Tibial nerve (tissue), 4 donors: ENCODE measurements around the gene SMARCD3. TPM values are rescaled to one million over a fixed set of nuclear protein-coding genes. Genes with fewer than 3 reads are reported as not detected.

Source experiments
- DNase-seq, 2 donors: peaks; one replicate each; pipeline ENCODE4 v3.0.0-alpha.2; 2019; ENCODE audit warnings: low spot score in 2 of 2
- H3K27ac ChIP-seq, 4 donors: fragments of 200-600 bp; sonication (generic) in 3 of 4; one replicate each; pipeline ENCODE4 v1.5.1; 2017 to 2019; ENCODE audit warnings: mild to moderate bottlenecking in 1 of 4
- H3K27me3 ChIP-seq, 2 donors: fragments of 200-600 bp; sonication (generic) in 1 of 2; one replicate each; pipeline versions ENCODE4 v1.5.1 to v1.6.0; 2017 to 2019
- H3K36me3 ChIP-seq, 3 donors: fragments of 200-600 bp; sonication (generic); one replicate each; pipeline ENCODE4 v1.5.1; 2018 to 2019
- H3K4me1 ChIP-seq, 4 donors: fragments of 200-600 bp; sonication (generic) in 3 of 4; one replicate each; pipeline ENCODE4 v1.5.1; 2017 to 2019
- H3K4me3 ChIP-seq, 4 donors: fragments of 200-600 bp; sonication (generic) in 3 of 4; one replicate each; pipeline ENCODE4 v1.5.1; 2017 to 2019; ENCODE audit warnings: mild to moderate bottlenecking in 1 of 4, moderate library complexity in 1 of 4
- H3K9me3 ChIP-seq, 4 donors: fragments of 200-600 bp; sonication (generic) in 3 of 4; one replicate each; pipeline ENCODE4 v1.5.1; 2017 to 2019
- EP300 ChIP-seq, 2 donors: sonication (generic); formaldehyde crosslinking; IDR thresholded peaks; one replicate each; pipeline ENCODE4 v1.6.1; 2017; ENCODE audit warnings: antibody characterized with exemption in 2 of 2, mild to moderate bottlenecking in 1 of 2
- POLR2A ChIP-seq, 2 donors: fragments of 450-650 bp; IDR thresholded peaks; one replicate each; pipeline ENCODE4 v1.6.1; 2017; ENCODE audit warnings: antibody characterized with exemption in 2 of 2, mild to moderate bottlenecking in 2 of 2, moderate library complexity in 2 of 2
- WGBS, 2 donors: methylation state at CpG; one replicate each; pipeline ENCODE4 v1.1.5; 2018; 5-methylcytosine and 5-hydroxymethylcytosine counted together
- total RNA-seq, 4 donors: library from RNA; depleted of rRNA; stranded (reverse); fragments of >200 nt; gene quantifications; one replicate each; pipeline ENCODE4 v1.1.0, GENCODE V29; 2016
- TF ChIP-seq, protein P1 (sequence below), 5 experiments: fragments of 200-600 bp in 3 of 5; fragments of 450-650 bp in 2 of 5; sonication (generic) in 3 of 5; IDR thresholded peaks; one replicate each; pipeline ENCODE4 v1.5.1; 2016 to 2019; ENCODE audit warnings: antibody characterized with exemption in 5 of 5, mild to moderate bottlenecking in 3 of 5, moderate library complexity in 2 of 5

Gene SMARCD3
- total RNA-seq, 4 donors from 2014 or later: 55.5 to 97.2 (median 77.3) TPM

DNA sequence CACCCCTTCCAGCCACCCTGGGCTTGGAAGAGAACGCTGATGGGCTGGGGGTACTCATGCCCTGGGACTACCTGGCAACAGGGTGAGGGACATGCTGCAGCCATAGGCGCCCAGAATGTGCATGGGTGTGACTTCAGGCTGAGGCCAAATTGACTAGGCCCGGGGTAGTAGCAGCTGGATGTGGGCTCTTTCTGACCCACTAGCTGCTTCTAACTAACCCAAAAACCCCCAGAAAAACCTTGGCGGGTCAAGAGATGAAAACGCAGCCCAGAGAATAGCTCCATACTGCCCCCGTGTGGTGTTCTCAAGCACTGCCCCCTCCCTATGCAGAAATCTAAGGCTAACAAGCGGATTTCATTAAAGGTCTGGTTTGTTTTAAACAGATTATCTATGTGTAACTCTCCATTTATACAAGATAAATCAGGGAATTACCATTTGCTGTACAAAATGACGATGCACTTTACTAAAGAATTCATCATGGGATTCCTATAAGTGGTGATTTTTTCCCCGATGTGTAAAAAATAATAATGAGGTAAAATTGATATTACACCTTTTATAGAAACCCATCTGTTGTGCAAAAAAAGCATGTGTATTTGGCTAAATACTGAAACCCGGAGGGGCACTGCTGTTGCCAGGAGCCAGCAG, 4.2 kb downstream of the SMARCD3 start:
- WGBS, 2 donors: 24 to 31% methylated on average over 8 to 10 of the region's 10 CpGs
- Histone ChIP-seq H3K36me3 (peaks cover 0 to 32% (median 0%) of the 10 kb centered on the region in 3 donors), H3K4me3 (no peak overlapping the region), H3K9me3 (no peaks in the 10 kb centered on the region), H3K4me1 (peaks cover 0 to 63% (median 39%) of the 10 kb centered on the region in 4 donors), H3K27me3 (no peaks in the 10 kb centered on the region), H3K27ac (peak overlapping the region in 1 of 4 donors; percentile 96)
- peak in 1 of 2 donors; percentile 63 for DNase-seq
- TF ChIP-seq POLR2A (IDR thresholded peaks at IDR 0.05): no peak
- TF ChIP-seq, protein P1, sequence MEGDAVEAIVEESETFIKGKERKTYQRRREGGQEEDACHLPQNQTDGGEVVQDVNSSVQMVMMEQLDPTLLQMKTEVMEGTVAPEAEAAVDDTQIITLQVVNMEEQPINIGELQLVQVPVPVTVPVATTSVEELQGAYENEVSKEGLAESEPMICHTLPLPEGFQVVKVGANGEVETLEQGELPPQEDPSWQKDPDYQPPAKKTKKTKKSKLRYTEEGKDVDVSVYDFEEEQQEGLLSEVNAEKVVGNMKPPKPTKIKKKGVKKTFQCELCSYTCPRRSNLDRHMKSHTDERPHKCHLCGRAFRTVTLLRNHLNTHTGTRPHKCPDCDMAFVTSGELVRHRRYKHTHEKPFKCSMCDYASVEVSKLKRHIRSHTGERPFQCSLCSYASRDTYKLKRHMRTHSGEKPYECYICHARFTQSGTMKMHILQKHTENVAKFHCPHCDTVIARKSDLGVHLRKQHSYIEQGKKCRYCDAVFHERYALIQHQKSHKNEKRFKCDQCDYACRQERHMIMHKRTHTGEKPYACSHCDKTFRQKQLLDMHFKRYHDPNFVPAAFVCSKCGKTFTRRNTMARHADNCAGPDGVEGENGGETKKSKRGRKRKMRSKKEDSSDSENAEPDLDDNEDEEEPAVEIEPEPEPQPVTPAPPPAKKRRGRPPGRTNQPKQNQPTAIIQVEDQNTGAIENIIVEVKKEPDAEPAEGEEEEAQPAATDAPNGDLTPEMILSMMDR (IDR thresholded peaks at IDR 0.05): peak; percentile 62 to 88 (median 82)
- no peak for TF ChIP-seq EP300 (IDR thresholded peaks at IDR 0.05)

DNA sequence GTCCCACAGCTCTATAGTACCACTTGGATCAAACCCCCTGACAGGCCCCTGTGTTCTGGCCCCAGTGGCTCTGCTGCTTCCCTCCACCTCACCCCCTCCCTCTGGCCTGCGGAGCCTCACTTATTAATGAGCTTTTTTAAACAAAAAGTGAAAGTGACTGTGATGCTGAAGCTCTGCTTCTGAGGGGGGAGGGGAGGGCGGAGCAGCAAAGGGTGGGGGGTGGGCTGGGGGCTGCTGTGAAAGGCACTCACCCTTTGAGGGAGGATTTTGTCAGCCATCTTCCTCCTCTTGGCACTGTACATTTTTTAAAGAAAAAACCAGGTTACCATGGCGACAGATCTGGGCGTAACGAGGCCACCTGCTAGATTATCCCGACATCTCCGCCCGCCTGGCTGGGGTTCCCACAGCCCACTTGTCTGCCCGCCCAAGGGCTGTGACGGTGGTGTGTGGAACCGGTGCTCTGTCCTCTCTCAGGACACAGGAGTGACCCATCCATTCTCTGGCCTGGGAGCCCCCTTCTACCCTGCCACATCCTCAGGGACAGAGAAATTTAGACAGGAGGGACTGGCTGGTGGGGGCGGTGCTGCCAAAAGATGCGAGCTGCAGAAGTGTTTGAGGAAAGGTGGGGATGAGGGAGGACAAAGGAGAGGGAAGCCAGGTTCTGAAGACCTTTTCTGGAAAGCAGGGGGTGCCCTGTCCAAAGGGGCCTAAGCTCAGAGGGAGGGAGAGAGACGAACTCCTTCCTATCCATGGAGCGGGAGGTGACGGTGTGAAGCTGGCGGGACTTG, 4.9 kb downstream of the SMARCD3 start:
- peak overlapping the region in 2 of 4 donors; percentile 47 to 64 for H3K27ac ChIP-seq
- H3K4me1 ChIP-seq: peaks cover 0 to 59% (median 39%) of the 10 kb centered on the region in 4 donors
- H3K27me3 ChIP-seq: no peaks in the 10 kb centered on the region
- peaks cover 0 to 39% (median 4%) of the 10 kb centered on the region in 3 donors for H3K36me3 ChIP-seq
- H3K9me3 ChIP-seq: no peaks in the 10 kb centered on the region
- peak overlapping the region in 1 of 4 donors; percentile 18 for H3K4me3 ChIP-seq
- DNase-seq: no peak
- TF ChIP-seq POLR2A (IDR thresholded peaks at IDR 0.05): no peak
- no peak for TF ChIP-seq EP300 (IDR thresholded peaks at IDR 0.05)
- TF ChIP-seq, protein P1 (IDR thresholded peaks at IDR 0.05): no peak
- 43 to 54% methylated on average over 16 to 17 of the region's 17 CpGs for WGBS, 2 donors

DNA sequence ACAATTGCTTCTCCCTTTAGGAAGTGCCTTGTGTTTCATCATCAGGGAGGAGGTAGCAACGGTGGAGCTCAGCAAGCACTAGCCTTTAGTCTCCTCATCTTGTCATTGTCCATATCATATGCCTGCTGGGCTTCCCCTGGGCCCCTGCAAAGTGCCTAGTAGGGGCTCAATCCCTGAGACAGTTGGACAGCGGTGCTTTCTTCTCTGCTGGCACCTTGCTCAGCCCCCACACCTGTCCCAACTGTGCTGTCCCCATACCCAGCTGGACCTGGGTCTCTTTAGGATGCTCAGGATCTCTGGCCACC, 5.5 kb downstream of the SMARCD3 start:
- H3K4me3 ChIP-seq: peak overlapping the region in 1 of 4 donors; percentile 18
- WGBS, 2 donors: 41 to 45% methylated on average over 2 of the region's 2 CpGs
- TF ChIP-seq, protein P1 (IDR thresholded peaks at IDR 0.05): no peak
- TF ChIP-seq EP300 (IDR thresholded peaks at IDR 0.05) (no peak), POLR2A (IDR thresholded peaks at IDR 0.05) (no peak)

DNA sequence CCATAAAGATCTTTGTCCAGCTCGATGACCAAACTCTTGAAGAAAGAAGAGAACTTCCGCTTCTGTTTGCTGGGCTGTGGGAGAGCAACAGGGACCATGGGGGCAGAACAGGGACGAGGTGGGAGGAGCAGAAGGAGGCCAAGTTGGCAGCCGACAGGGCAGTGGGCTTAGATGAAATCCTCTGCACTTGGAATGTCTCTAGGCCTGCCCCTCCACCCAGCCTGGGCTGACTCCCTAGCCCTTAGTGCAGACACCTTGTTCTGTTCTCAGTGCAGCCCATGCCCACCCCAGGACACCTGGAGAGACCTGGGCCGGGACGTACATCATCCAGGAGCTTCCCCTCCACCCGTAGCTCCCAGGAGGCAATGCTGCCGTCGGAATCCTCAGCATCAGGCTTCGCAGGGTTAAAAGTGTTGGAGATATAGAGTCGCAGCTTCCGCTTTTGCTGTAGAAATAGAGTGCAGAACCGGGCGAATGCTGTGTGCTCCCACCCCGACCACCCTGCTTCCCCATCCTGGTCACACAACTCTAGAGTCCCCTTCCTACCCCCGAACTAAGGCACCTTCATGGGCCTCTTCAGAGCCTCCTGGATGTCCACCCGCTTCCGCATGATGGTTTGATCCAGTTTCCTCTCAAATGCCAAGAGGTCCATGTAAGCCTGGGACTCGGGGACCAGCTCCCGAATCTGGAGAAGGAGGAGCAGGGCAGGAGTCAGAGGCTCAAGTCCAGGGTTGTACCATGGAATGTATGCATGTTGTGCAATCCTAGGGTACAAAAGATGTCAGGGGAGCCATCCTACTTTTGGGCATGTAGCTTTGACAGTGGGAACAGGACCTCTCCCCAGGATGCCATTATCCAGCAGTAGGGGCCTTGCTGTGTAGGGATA, 6.1 kb downstream of the SMARCD3 start:
- H3K4me1 ChIP-seq: peaks cover 0 to 49% (median 36%) of the 10 kb centered on the region in 4 donors
- TF ChIP-seq POLR2A (IDR thresholded peaks at IDR 0.05) (no peak), EP300 (IDR thresholded peaks at IDR 0.05) (no peak)
- TF ChIP-seq, protein P1 (IDR thresholded peaks at IDR 0.05): no peak
- WGBS, 2 donors: 61% methylated on average over 19 of the region's 20 CpGs
- H3K9me3 ChIP-seq: no peaks in the 10 kb centered on the region
- no peaks in the 10 kb centered on the region for H3K27me3 ChIP-seq
- H3K36me3 ChIP-seq: peaks cover 0 to 51% (median 7%) of the 10 kb centered on the region in 3 donors
- peak overlapping the region in 2 of 4 donors; percentile 47 to 64 for H3K27ac ChIP-seq
- no peak for DNase-seq
- no peak overlapping the region for H3K4me3 ChIP-seq

More for the DNA sequence above, 5.5 kb downstream of the SMARCD3 start:
- no peak for DNase-seq
- Histone ChIP-seq H3K27me3 (no peaks in the 10 kb centered on the region), H3K9me3 (no peaks in the 10 kb centered on the region), H3K4me1 (peaks cover 0 to 55% (median 39%) of the 10 kb centered on the region in 4 donors), H3K27ac (peak overlapping the region in 2 of 4 donors; percentile 47 to 64), H3K36me3 (peaks cover 0 to 45% (median 4%) of the 10 kb centered on the region in 3 donors)
